Calu3 (cell line): ENCODE results near the gene ASB3. TPM values are rescaled to one million over a fixed set of nuclear protein-coding genes. Genes with fewer than 3 reads are reported as not detected.

Experiments used
- BruUV-seq: library from RNA; stranded (reverse); fragments of 400-500 nt; replicated peaks from 2 replicates; lab custom pipeline; 2021; lab: Mats Ljungman, UMichigan
- CTCF ChIA-PET: fragments of 300-600 bp; sonication (Branson Sonifier 250); formaldehyde crosslinking; loops from one replicate; lab custom pipeline; 2022; ENCODE audit warnings: antibody characterized with exemption; lab: Charles Lee
- DNase-seq: peaks from one replicate; pipeline ENCODE4 v3.0.0; 2022
- H3K27ac Mint-ChIP-seq: one replicate; pipeline ENCODE4 v1.8.0; 2022; ENCODE audit warnings: mixed read lengths; ENCODE audit not compliant: unreplicated experiment
- H3K27me3 Mint-ChIP-seq: one replicate; pipeline ENCODE4 v1.8.0; 2022; ENCODE audit warnings: mixed read lengths; ENCODE audit not compliant: unreplicated experiment
- H3K36me3 Mint-ChIP-seq: one replicate; pipeline ENCODE4 v1.8.0; 2022; ENCODE audit warnings: mild to moderate bottlenecking, moderate library complexity, mixed read lengths; ENCODE audit not compliant: insufficient read depth, unreplicated experiment
- H3K4me1 Mint-ChIP-seq: one replicate; pipeline ENCODE4 v1.8.0; 2022; ENCODE audit warnings: mild to moderate bottlenecking, low read depth, mixed read lengths; ENCODE audit not compliant: unreplicated experiment
- H3K4me3 Mint-ChIP-seq: one replicate; pipeline ENCODE4 v1.8.0; 2022; ENCODE audit warnings: mild to moderate bottlenecking, low read depth, moderate library complexity, mixed read lengths; ENCODE audit not compliant: unreplicated experiment
- H3K9me3 Mint-ChIP-seq: one replicate; pipeline ENCODE4 v1.8.0; 2022; ENCODE audit warnings: low read depth, mixed read lengths; ENCODE audit not compliant: unreplicated experiment
- intact Hi-C: fragments of 100-400 bp; cut with micrococcal nuclease; formaldehyde crosslinking; loops from one replicate; pipeline ENCODE4 v1.10.0; 2022; ENCODE audit not compliant: unreplicated experiment
- total RNA-seq: library from RNA; stranded (reverse); gene quantifications from 2 replicates; pipeline ENCODE4 v1.2.3, GENCODE V29; 2022
- TF ChIP-seq, protein P1 (sequence below): fragments of 200-600 bp; IDR thresholded peaks from one replicate; pipeline ENCODE4 v1.8.0; 2022; ENCODE audit warnings: antibody characterized with exemption; ENCODE audit not compliant: unreplicated experiment

The ASB3 gene
- total RNA-seq, 1 experiment from 2014 or later, result 15.8 TPM

DNA sequence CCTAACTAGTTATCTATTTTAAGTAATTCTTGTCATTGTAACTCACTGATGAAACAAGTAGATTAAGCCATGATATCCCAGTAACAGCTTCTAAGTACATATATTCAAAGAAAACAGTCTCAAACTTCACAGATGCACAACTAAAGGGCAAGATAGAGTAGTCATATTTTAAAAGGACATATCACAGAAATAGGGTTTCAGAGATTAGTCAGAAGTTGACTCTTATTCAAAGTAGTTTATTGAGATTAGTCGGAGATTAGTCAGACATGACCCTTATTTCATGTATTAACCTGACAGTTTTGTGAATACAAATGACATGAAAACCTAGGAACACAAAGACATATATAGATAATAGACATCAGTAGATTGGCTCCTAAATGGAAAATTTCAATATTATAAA, 35.0 kb downstream of the ASB3 start:
- no peaks in the 10 kb centered on the region for H3K27me3 Mint-ChIP-seq
- no peak overlapping the region for H3K4me3 Mint-ChIP-seq
- H3K9me3 Mint-ChIP-seq, result no peaks in the 10 kb centered on the region
- H3K27ac Mint-ChIP-seq, result no peak overlapping the region
- H3K36me3 Mint-ChIP-seq, result no peaks in the 10 kb centered on the region
- DNase-seq, result no peak
- CTCF ChIA-PET, result no interaction called here
- no peaks in the 10 kb centered on the region for H3K4me1 Mint-ChIP-seq
- intact Hi-C loops, result no loop called here
- TF ChIP-seq, protein P1, sequence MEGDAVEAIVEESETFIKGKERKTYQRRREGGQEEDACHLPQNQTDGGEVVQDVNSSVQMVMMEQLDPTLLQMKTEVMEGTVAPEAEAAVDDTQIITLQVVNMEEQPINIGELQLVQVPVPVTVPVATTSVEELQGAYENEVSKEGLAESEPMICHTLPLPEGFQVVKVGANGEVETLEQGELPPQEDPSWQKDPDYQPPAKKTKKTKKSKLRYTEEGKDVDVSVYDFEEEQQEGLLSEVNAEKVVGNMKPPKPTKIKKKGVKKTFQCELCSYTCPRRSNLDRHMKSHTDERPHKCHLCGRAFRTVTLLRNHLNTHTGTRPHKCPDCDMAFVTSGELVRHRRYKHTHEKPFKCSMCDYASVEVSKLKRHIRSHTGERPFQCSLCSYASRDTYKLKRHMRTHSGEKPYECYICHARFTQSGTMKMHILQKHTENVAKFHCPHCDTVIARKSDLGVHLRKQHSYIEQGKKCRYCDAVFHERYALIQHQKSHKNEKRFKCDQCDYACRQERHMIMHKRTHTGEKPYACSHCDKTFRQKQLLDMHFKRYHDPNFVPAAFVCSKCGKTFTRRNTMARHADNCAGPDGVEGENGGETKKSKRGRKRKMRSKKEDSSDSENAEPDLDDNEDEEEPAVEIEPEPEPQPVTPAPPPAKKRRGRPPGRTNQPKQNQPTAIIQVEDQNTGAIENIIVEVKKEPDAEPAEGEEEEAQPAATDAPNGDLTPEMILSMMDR, result no peak
- no TSS peak for BruUV-seq

DNA sequence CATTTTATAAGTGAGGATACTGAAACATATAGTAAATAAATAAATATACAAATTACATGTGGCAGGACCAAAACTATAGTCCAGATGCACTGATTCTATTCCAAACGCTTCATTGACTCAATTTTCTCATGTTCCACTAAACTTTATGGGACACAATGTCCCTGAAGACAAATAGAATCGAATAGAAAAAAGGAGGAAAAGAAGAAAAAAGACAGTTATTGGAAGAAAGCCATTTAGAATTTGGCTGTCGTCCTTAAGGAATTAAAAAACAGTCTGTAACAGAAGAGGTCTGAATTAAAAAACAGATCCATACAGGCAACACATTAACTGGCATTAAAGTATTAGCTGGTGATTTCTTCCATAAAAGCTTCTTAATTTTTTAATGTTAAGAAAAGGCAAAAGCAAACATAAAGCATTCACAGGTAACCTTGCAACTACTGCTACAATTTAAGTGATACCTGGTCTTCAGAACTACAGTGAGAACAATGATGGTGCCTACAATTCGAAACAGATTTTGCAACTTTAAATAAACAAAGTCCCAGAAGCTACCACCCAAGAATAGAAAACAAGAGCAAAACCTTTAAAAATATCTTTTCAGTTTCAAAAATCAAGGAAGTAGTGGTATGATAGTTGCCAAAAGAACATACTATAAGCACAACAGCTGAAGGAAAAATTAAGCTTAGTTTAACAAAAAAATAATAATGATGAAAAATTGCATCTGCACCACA, 36.5 kb downstream of the ASB3 start:
- Mint-ChIP-seq H3K4me1 (no peaks in the 10 kb centered on the region), H3K36me3 (no peaks in the 10 kb centered on the region), H3K27me3 (no peaks in the 10 kb centered on the region), H3K27ac (no peak overlapping the region), H3K9me3 (no peaks in the 10 kb centered on the region), H3K4me3 (no peak overlapping the region)
- CTCF ChIA-PET, result no interaction called here
- DNase-seq, result no peak
- TF ChIP-seq, protein P1, result no peak
- intact Hi-C loops, result no loop called here
- no TSS peak for BruUV-seq

DNA sequence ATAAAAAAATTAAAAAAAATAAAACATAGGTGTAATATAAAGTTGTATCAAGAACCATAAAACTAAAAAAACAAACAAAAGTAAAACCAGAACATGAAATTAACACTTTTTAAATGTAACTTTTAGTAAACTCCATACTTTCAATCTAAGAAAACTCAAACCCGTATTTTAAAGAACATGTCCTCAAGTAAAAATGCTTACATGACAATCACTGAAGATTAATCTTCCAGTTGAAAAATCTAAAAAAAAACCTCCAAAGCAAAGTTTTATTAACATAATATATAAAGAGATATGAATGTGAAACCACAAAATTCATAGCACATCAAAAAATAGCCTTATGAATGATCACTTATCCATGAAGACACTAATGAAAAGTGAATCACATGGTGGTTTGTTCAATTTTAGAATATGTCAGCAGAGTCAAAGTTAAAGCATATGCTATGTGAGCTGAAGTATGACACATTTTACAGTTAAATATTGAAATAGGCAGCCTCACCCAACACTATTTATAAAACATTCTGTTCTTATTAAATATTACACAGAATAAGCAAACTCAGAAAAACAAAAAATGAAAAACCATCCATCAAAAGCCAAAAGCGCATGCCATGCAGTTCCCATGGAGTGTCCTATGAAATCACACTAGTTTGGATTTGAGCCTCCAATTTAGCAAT, 42.2 kb downstream of the ASB3 start:
- no peaks in the 10 kb centered on the region for H3K9me3 Mint-ChIP-seq
- intact Hi-C loops, result no loop called here
- BruUV-seq, result no TSS peak
- H3K4me1 Mint-ChIP-seq, result no peaks in the 10 kb centered on the region
- H3K4me3 Mint-ChIP-seq, result no peak overlapping the region
- H3K27ac Mint-ChIP-seq, result no peak overlapping the region
- H3K36me3 Mint-ChIP-seq, result no peaks in the 10 kb centered on the region
- TF ChIP-seq, protein P1, result no peak
- DNase-seq, result no peak
- no peaks in the 10 kb centered on the region for H3K27me3 Mint-ChIP-seq
- CTCF ChIA-PET, result no interaction called here

DNA sequence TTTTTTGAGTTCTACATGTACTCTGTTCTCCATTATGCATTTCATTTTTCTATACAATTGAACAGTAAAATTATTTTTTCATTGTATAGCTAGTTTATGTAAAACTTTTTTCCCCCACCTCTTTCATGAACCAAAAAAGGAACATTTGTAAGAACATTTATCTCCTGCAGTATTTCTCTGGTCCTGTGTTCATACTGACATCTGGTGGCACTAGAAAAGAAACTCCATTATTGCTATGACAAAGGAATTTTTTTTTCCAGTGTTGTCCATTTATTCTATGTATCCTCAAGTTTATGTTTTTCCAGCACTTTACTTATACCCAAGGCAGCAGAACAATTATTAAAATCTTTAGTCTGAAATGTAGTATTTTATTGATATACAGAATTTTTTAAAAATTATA, 46.6 kb downstream of the ASB3 start:
- no peaks in the 10 kb centered on the region for H3K27me3 Mint-ChIP-seq
- H3K36me3 Mint-ChIP-seq, result no peaks in the 10 kb centered on the region
- H3K9me3 Mint-ChIP-seq, result no peaks in the 10 kb centered on the region
- TF ChIP-seq, protein P1, result no peak
- H3K4me1 Mint-ChIP-seq, result no peaks in the 10 kb centered on the region
- no peak overlapping the region for H3K4me3 Mint-ChIP-seq
- no peak for DNase-seq
- no TSS peak for BruUV-seq
- H3K27ac Mint-ChIP-seq, result no peak overlapping the region
- intact Hi-C loops, result loop anchor here (1.0 kb wide), 1 partner anchor 280 kb away; no protein-coding TSS in a partner anchor
- CTCF ChIA-PET, result no interaction called here
